Activated CD8-positive, alpha-beta memory T cell treated with anti-CD3 and anti-CD28 coated beads, Interleukin-2, amount 10 ng/mL, durations not matched to agents 7 days and 5 days (primary cell): Measurements from ENCODE around the gene ACSM3. TPM values are rescaled to one million over a fixed set of nuclear protein-coding genes. Genes with fewer than 3 reads are reported as not detected.
"Not testable (repeated sequence)": the region's sequence is repeated elsewhere in the genome, so short reads cannot be mapped to it uniquely, and the experiment has no call there.

Source experiments
- ATAC-seq: fragments of 150-1000 bp; cut with Tn5 transposase; one replicate; pipeline ENCODE4 v1.10.0; 2021; ENCODE audit warnings: moderate library complexity
- CTCF ChIA-PET: fragments of 350-600 bp; sonication (Branson Sonifier 250); formaldehyde crosslinking; loops from one replicate; lab custom pipeline; 2021; ENCODE audit warnings: antibody characterized with exemption; lab: Charles Lee
- DNase-seq: peaks from one replicate; pipeline ENCODE4 v3.0.0-alpha.2; 2020
- H3K27ac Mint-ChIP-seq: one replicate; pipeline ENCODE4 v1.8.0; 2021; ENCODE audit warnings: mild to moderate bottlenecking, mixed read lengths
- H3K27me3 Mint-ChIP-seq: one replicate; pipeline ENCODE4 v1.8.0; 2021; ENCODE audit warnings: mixed read lengths
- H3K36me3 Mint-ChIP-seq: one replicate; pipeline ENCODE4 v1.8.0; 2021; ENCODE audit warnings: mild to moderate bottlenecking, mixed read lengths
- H3K4me1 Mint-ChIP-seq: one replicate; pipeline ENCODE4 v1.8.0; 2021; ENCODE audit warnings: mixed read lengths
- H3K4me3 Mint-ChIP-seq: one replicate; pipeline ENCODE4 v1.8.0; 2021; ENCODE audit warnings: mild to moderate bottlenecking, moderate library complexity, mixed read lengths
- H3K9me3 Mint-ChIP-seq: one replicate; pipeline ENCODE4 v1.8.0; 2022; ENCODE audit warnings: low read depth, mixed read lengths
- total RNA-seq, 2 experiments: library from RNA; stranded (reverse); gene quantifications; one replicate each; pipeline ENCODE4 v1.2.3, GENCODE V29; 2021

ACSM3 gene, protein sequence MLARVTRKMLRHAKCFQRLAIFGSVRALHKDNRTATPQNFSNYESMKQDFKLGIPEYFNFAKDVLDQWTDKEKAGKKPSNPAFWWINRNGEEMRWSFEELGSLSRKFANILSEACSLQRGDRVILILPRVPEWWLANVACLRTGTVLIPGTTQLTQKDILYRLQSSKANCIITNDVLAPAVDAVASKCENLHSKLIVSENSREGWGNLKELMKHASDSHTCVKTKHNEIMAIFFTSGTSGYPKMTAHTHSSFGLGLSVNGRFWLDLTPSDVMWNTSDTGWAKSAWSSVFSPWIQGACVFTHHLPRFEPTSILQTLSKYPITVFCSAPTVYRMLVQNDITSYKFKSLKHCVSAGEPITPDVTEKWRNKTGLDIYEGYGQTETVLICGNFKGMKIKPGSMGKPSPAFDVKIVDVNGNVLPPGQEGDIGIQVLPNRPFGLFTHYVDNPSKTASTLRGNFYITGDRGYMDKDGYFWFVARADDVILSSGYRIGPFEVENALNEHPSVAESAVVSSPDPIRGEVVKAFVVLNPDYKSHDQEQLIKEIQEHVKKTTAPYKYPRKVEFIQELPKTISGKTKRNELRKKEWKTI
- 10 to 100 TPM in 1 of 2 experiments, 1 to 10 TPM in 1; 9.4 to 10.1 TPM for total RNA-seq

GRCh38 chr16:20763461-20764232, at the start of gene ACSM3:
Gene ACSM3, plus strand, starts transcription at chr16:20764014. Its CDS starts 6,021 bp downstream, at chr16:20770035.
- no peaks in the 10 kb centered on the region for H3K27me3 Mint-ChIP-seq
- peak within 1 kb of the TSS; percentile 92 for H3K27ac Mint-ChIP-seq
- peak; percentile 100 for ATAC-seq
- H3K4me3 Mint-ChIP-seq: peak within 1 kb of the TSS; percentile 85
- CTCF ChIA-PET: interaction anchor here (1.0 to 2.6 kb wide), 3 partner anchors 10 to 102 kb away, joined by 4 to 16 read pairs (median 4); no protein-coding TSS in a partner anchor
- H3K9me3 Mint-ChIP-seq: peaks cover 5% of the 10 kb centered on the region
- DNase-seq: peak; percentile 84
- peaks cover 23% of the 10 kb centered on the region for H3K4me1 Mint-ChIP-seq
- H3K36me3 Mint-ChIP-seq: peaks cover 10% of the 10 kb centered on the region

- not testable (repeated sequence) for H3K9me3 Mint-ChIP-seq, ATAC-seq, H3K4me1 Mint-ChIP-seq, H3K36me3 Mint-ChIP-seq, DNase-seq, H3K27me3 Mint-ChIP-seq, H3K4me3 Mint-ChIP-seq, H3K27ac Mint-ChIP-seq
- CTCF ChIA-PET: interaction anchor here (1.1 kb wide), 1 partner anchor 10 kb away, joined by 7 read pairs; no protein-coding TSS in a partner anchor
Measured at GRCh38 chr16:20717718-20718117, 46.1 kb upstream of the ACSM3 start.

DNA sequence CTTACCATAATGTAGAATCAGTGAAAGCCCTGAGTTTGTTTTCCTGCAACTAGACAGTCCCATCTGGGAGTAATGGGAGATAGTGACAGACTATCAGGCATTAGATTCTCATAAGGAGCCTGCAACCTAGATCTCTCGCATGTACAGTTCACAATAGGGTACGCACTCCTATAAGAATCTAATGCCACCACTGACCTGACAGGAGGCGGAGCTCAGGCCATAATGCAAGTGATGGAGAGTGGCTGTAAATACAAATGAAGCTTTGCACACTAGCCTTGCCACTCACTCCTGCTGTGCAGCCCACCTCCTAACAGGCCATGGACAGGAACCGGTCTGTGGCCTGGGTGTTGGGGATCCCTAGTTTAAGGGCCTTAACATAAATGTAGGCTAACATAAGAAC, 43.6 kb upstream of the ACSM3 start:
- CTCF ChIA-PET: interaction anchor here (1.2 kb wide), 1 partner anchor 21 kb away, joined by 3 read pairs; no protein-coding TSS in a partner anchor
- Mint-ChIP-seq H3K27me3 (no peaks in the 10 kb centered on the region), H3K4me1 (no peaks in the 10 kb centered on the region), H3K36me3 (no peaks in the 10 kb centered on the region), H3K9me3 (no peaks in the 10 kb centered on the region), H3K4me3 (no peak overlapping the region), H3K27ac (no peak overlapping the region)
- ATAC-seq (no peak), DNase-seq (no peak)

GRCh38 chr16:20726661-20727060, 37.2 kb upstream of the ACSM3 start:
- CTCF ChIA-PET: interaction anchor here (0.9 kb wide), 1 partner anchor 9 kb away, joined by 7 read pairs; no protein-coding TSS in a partner anchor
- DNase-seq (no peak), ATAC-seq (no peak)
- no peaks in the 10 kb centered on the region for H3K9me3 Mint-ChIP-seq
- H3K27ac Mint-ChIP-seq: no peak overlapping the region
- no peaks in the 10 kb centered on the region for H3K36me3 Mint-ChIP-seq
- H3K4me1 Mint-ChIP-seq: no peaks in the 10 kb centered on the region
- no peak overlapping the region for H3K4me3 Mint-ChIP-seq
- H3K27me3 Mint-ChIP-seq: no peaks in the 10 kb centered on the region

DNA sequence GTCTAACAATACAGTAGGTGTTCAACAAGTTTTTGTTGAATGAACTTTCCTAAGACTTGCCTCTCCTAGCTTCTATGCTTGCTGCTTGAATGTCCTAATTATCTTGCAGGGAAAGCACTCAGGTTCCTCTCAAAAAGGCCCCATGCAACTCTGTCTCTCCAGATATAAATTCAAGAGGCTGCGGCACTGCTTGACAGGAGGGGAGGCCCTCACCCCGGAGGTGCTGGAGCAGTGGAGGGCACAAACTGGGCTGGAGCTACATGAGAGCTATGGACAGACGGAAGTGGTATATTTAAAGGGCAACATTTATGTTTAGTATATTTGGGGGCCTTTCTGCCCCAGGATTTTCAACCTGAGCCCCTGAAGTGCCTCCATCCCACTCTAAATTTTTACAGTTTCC, 36.6 kb upstream of the ACSM3 start:
- H3K27me3 Mint-ChIP-seq: no peaks in the 10 kb centered on the region
- no peaks in the 10 kb centered on the region for H3K9me3 Mint-ChIP-seq
- H3K36me3 Mint-ChIP-seq: no peaks in the 10 kb centered on the region
- no peaks in the 10 kb centered on the region for H3K4me1 Mint-ChIP-seq
- DNase-seq (no peak), ATAC-seq (no peak)
- H3K4me3 Mint-ChIP-seq: no peak overlapping the region
- CTCF ChIA-PET: interaction anchor here (0.9 kb wide), 1 partner anchor 10 kb away, joined by 7 read pairs; no protein-coding TSS in a partner anchor
- no peak overlapping the region for H3K27ac Mint-ChIP-seq

DNA sequence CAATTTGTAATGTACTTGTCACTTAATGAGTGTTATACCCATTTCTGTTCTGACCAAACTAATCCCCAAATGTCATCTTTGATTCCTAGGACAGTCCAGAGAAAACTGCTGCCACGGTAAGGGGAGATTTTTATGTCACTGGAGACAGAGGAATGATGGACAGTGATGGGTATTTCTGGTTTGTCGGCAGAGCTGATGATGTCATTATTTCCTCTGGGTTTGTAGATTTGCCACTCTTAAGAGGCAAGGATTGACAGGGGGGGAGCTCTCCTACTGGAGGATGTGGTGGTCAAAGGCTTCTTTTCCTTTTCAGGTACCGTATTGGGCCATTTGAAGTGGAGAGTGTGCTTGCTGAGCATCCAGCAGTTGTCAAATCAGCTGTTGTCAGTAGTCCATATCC, 34.7 kb upstream of the ACSM3 start:
- ATAC-seq (no peak), DNase-seq (no peak)
- H3K27me3 Mint-ChIP-seq: no peaks in the 10 kb centered on the region
- CTCF ChIA-PET: no interaction called here
- H3K36me3 Mint-ChIP-seq: peaks cover 2% of the 10 kb centered on the region
- no peaks in the 10 kb centered on the region for H3K9me3 Mint-ChIP-seq
- H3K27ac Mint-ChIP-seq: no peak overlapping the region
- H3K4me3 Mint-ChIP-seq: no peak overlapping the region
- H3K4me1 Mint-ChIP-seq: no peaks in the 10 kb centered on the region

DNA sequence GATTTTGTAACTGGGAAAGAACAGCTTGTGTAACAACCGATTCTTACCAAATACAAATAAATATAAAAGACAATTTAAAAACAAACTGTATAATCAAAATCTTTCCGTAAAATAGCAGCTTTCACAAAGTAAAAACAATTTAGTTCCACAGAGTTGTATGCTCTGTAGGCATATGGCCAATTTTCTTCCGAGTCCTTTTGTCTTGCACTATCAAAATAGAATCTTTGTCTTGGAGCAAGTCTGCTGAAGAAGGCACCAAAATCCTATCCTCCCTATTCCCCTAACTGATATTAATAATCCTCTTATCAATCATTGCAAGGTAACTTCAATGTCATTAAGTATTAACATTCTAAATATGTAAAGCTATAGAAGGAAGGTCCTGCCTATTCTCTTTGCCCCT, 29.8 kb upstream of the ACSM3 start:
- CTCF ChIA-PET: no interaction called here

DNA sequence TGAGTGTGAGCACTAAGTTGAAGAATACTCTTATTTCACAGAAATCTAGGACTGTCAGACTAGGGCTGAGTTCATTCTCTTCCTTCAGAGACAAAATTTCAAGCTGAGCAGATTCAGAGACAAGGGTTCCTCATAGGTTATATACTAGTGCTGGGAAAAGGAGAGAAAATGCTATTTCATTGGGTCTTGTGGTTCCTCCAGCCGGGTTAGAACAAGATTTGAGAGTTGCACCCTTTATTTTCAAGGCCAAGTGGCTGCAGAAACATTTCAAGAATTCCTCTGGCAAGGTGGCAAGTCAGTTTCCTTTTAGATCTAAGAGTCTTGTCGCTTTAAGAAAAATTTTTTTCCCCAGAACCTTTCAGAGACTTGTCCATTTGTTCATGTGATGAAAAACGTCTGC, 29.0 kb upstream of the ACSM3 start:
- CTCF ChIA-PET: no interaction called here
- Mint-ChIP-seq H3K36me3 (peaks cover 33% of the 10 kb centered on the region), H3K27ac (no peak overlapping the region), H3K9me3 (no peaks in the 10 kb centered on the region), H3K27me3 (no peaks in the 10 kb centered on the region), H3K4me3 (no peak overlapping the region), H3K4me1 (peaks cover 13% of the 10 kb centered on the region)
- ATAC-seq: no peak
- no peak for DNase-seq

More for the DNA sequence above, 29.8 kb upstream of the ACSM3 start:
- ATAC-seq (no peak), DNase-seq (no peak)
- H3K27ac Mint-ChIP-seq: no peak overlapping the region
- H3K27me3 Mint-ChIP-seq: no peaks in the 10 kb centered on the region
- no peak overlapping the region for H3K4me3 Mint-ChIP-seq
- H3K36me3 Mint-ChIP-seq: peaks cover 33% of the 10 kb centered on the region
- H3K4me1 Mint-ChIP-seq: peaks cover 10% of the 10 kb centered on the region
- H3K9me3 Mint-ChIP-seq: no peaks in the 10 kb centered on the region

GRCh38 chr16:20735490-20735889, 28.3 kb upstream of the ACSM3 start:
- Mint-ChIP-seq H3K4me3 (no peak overlapping the region), H3K4me1 (peaks cover 20% of the 10 kb centered on the region), H3K27ac (peak overlapping the region; percentile 15), H3K9me3 (no peaks in the 10 kb centered on the region), H3K27me3 (no peaks in the 10 kb centered on the region), H3K36me3 (peaks cover 33% of the 10 kb centered on the region)
- ATAC-seq (no peak), DNase-seq (no peak)
- CTCF ChIA-PET: interaction anchor here (0.6 kb wide), 1 partner anchor 393 kb away, joined by 5 read pairs; no protein-coding TSS in a partner anchor

GRCh38 chr16:20740007-20740883, 23.6 kb upstream of the ACSM3 start:
- Mint-ChIP-seq H3K4me1 (peaks cover 25% of the 10 kb centered on the region), H3K27me3 (no peaks in the 10 kb centered on the region), H3K9me3 (no peaks in the 10 kb centered on the region), H3K36me3 (peaks cover 24% of the 10 kb centered on the region), H3K27ac (peak overlapping the region; percentile 97), H3K4me3 (peak overlapping the region; percentile 93)
- no peak for ATAC-seq
- DNase-seq: peak; percentile 48
- CTCF ChIA-PET: interaction anchor here (0.7 to 2.0 kb wide), 5 partner anchors 9 to 1185 kb away, joined by 3 to 7 read pairs (median 4); partner anchors contain the start of genes ACSM3 and VPS35L

DNA sequence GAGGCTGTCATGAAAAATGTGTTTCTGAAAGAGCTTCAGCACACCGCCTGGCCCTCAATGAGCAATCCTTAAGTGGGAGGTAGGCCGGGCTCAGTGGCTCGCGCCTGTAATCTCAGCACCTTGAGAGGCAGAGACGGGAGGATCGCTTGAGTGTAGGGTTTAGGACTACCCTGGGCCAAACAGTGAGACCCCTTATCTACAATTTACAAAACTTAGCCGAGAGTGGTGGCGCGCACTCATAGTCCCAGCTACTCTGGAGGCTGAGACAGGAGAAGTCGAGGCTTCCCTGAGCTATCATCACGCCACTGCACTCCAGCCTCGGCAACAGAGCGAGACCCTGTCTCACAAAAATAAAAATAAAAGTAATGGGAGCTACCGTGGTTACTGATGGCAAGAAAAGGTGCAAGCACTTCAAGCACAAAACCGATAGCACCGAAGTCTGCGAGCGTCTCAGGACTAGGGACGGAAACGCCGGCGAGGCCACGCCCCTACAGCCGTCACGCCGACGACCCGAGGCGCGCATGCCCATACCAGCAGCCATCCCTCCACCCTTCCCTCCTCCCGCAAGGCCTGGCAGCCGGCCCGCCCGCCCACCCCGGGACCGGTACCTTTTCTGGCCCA, 22.8 kb upstream of the ACSM3 start:
- H3K4me1 Mint-ChIP-seq: peaks cover 22% of the 10 kb centered on the region
- H3K9me3 Mint-ChIP-seq: no peaks in the 10 kb centered on the region
- H3K27me3 Mint-ChIP-seq: no peaks in the 10 kb centered on the region
- CTCF ChIA-PET: interaction anchor here (1.0 to 2.0 kb wide), 5 partner anchors 23 to 1186 kb away, joined by 3 to 7 read pairs (median 4); partner anchors contain the start of genes ACSM3, LDAF1 and VPS35L
- H3K36me3 Mint-ChIP-seq: peaks cover 17% of the 10 kb centered on the region
- H3K4me3 Mint-ChIP-seq: peak overlapping the region; percentile 93
- peak; percentile 95 for DNase-seq
- peak; percentile 89 for ATAC-seq
- peak overlapping the region; percentile 97 for H3K27ac Mint-ChIP-seq
